ENCODE measurements around the gene TMEM209. TPM values are rescaled to one million over a fixed set of nuclear protein-coding genes. Genes with fewer than 3 reads are reported as not detected.
"Not testable (repeated sequence)": the region's sequence is repeated elsewhere in the genome, so short reads cannot be mapped to it uniquely, and the experiment has no call there.

The TMEM209 gene
- total RNA-seq, 1 donor from 2014 or later, result 38.9 TPM

GRCh38 chr7:130147710-130148325, 57.4 kb downstream of the TMEM209 start:
- TF ChIP-seq CTCF (IDR thresholded peaks at IDR 0.05) (no peak), EZH2phosphoT487 (IDR thresholded peaks at IDR 0.05) (no peak), EZH2 (IDR thresholded peaks at IDR 0.05) (no peak)
- H3K27ac Mint-ChIP-seq, result peak overlapping the region; percentile 78

GRCh38 chr7:130146693-130147405, 58.4 kb downstream of the TMEM209 start:
- Mint-ChIP-seq H3K27me3 (ENCODE audit: insufficient read depth, low read depth) (peaks cover 13% of the 10 kb centered on the region), H3K36me3 (no peaks in the 10 kb centered on the region), H3K9me3 (no peaks in the 10 kb centered on the region), H3K4me1 (peaks cover 32% of the 10 kb centered on the region), H3K27ac (peak overlapping the region; percentile 72), H3K4me3 (no peak overlapping the region)
- no peak for DNase-seq (ENCODE audit: low spot score)
- no peak overlapping the region for H3K4me2 ChIP-seq
- H3K27ac ChIP-seq, result no peak overlapping the region
- no peaks in the 10 kb centered on the region for H3K9me3 ChIP-seq (ENCODE audit: low read depth)
- TF ChIP-seq EZH2 (IDR thresholded peaks at IDR 0.05), result no peak
- TF ChIP-seq CTCF (IDR thresholded peaks at IDR 0.05), result no peak
- TF ChIP-seq EZH2phosphoT487 (IDR thresholded peaks at IDR 0.05), result no peak
- peaks cover 9% of the 10 kb centered on the region for H3F3A ChIP-seq (ENCODE audit: low read depth)
- no peak overlapping the region for H3K4me3 ChIP-seq
- peaks cover 12% of the 10 kb centered on the region for H3K4me1 ChIP-seq
- no peak overlapping the region for H3K9ac ChIP-seq
- H2AFZ ChIP-seq (replicated peaks), result no peak overlapping the region
- no peaks in the 10 kb centered on the region for H3K36me3 ChIP-seq
- no peaks in the 10 kb centered on the region for H3K27me3 ChIP-seq
- H4K20me1 ChIP-seq (ENCODE audit: low read depth), result no peaks in the 10 kb centered on the region
- no peaks in the 10 kb centered on the region for H3K79me2 ChIP-seq (ENCODE audit: low read depth)

More at GRCh38 chr7:130147710-130148325, 57.4 kb downstream of the TMEM209 start:
- no peaks in the 10 kb centered on the region for H3K36me3 Mint-ChIP-seq
- Histone ChIP-seq H3K79me2 (ENCODE audit: low read depth) (no peaks in the 10 kb centered on the region), H3K4me1 (peaks cover 5% of the 10 kb centered on the region), H3K9me3 (ENCODE audit: low read depth) (no peaks in the 10 kb centered on the region), H3K4me3 (no peak overlapping the region), H2AFZ (replicated peaks) (no peak overlapping the region), H3K27me3 (no peaks in the 10 kb centered on the region), H3K4me2 (no peak overlapping the region), H3F3A (ENCODE audit: low read depth) (no peaks in the 10 kb centered on the region), H3K27ac (no peak overlapping the region), H3K36me3 (no peaks in the 10 kb centered on the region), H4K20me1 (ENCODE audit: low read depth) (no peaks in the 10 kb centered on the region), H3K9ac (no peak overlapping the region)
- no peak for DNase-seq (ENCODE audit: low spot score)
- H3K4me3 Mint-ChIP-seq, result no peak overlapping the region
- peaks cover 10% of the 10 kb centered on the region for H3K27me3 Mint-ChIP-seq (ENCODE audit: insufficient read depth, low read depth)
- H3K9me3 Mint-ChIP-seq, result no peaks in the 10 kb centered on the region
- peaks cover 24% of the 10 kb centered on the region for H3K4me1 Mint-ChIP-seq

DNA sequence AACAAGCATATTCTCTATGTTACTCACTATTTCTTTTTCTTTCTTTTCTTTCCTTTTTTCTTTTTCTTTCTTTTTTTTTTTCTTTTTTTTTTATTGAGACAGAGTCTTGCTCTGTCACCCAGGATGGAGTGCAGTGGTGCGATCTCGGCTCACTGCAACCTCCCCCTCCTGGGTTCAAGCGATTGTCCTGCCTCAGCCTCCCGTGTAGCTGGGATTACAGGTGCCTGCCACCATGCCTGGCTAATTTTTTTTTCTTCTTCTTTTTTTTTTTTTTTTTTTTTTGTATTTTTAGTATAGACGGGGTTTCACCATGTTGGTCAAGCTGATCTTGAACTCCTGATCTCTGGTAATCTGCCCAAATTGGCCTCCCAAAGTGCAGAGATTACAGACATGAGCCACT, 59.1 kb downstream of the TMEM209 start:
- H2AFZ ChIP-seq (replicated peaks); H3K36me3 ChIP-seq; H3K27ac Mint-ChIP-seq; H3K9me3 Mint-ChIP-seq; H3K4me3 Mint-ChIP-seq; H3K27me3 ChIP-seq; H3K9me3 ChIP-seq (ENCODE audit: low read depth); H4K20me1 ChIP-seq (ENCODE audit: low read depth); H3K4me3 ChIP-seq; H3K27ac ChIP-seq; H3K36me3 Mint-ChIP-seq; H3K79me2 ChIP-seq (ENCODE audit: low read depth); DNase-seq (ENCODE audit: low spot score); H3K9ac ChIP-seq; H3K4me2 ChIP-seq: not testable (repeated sequence)
- Histone ChIP-seq H3K4me1 (peaks cover 19% of the 10 kb centered on the region), H3F3A (ENCODE audit: low read depth) (peaks cover 13% of the 10 kb centered on the region)
- H3K27me3 Mint-ChIP-seq (ENCODE audit: insufficient read depth, low read depth), result peaks cover 13% of the 10 kb centered on the region
- peaks cover 36% of the 10 kb centered on the region for H3K4me1 Mint-ChIP-seq
